Bronchial smooth muscle cell (primary cell): ENCODE data around the gene ZFYVE16. TPM values are rescaled to one million over a fixed set of nuclear protein-coding genes. Genes with fewer than 3 reads are reported as not detected.

Experiments used
- total RNA-seq: library from RNA; depleted of rRNA; stranded (reverse); fragments of >200 nt; gene quantifications from 2 replicates; pipeline ENCODE4 v1.2.1, GENCODE V29; 2014

ZFYVE16 gene
- 17.2 and 19.4 TPM in 2 replicates for total RNA-seq

DNA sequence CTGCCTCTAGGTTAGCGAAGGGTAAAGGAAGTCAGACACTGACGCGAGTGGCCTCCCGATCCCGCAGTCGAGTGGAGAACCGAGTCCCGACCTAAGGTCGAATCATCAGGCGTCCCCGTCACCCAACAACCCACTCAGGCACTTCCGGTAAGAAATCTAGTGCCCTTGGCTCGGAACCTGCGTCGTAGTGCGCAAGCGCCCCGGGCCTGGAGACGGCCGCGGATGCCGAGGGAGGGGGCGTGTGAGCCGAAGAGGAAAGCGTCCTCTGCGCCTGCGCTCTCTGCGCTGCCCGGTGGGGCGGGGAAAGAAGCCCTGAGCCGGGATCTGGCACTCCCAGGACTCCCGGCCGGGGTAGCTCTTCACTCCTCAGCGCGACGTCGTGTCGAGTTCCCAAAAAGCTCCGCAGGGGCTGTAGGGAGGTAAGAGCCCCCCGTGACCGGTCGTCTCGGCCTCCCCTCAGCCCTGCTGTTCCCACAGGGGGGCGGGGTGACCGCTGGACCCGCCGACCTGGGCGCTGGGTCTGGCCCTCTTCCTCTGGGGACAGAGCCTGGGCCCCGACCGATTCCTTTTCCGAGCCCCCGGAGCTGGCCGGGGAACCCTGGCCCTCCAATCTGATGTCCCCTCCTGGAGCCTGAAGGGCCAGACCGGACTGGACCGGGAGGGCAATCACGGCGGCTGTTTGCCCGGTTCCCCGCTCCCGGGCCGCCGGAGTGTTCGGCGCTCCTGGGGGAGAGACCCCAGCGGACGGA is at the start of gene ZFYVE16:
Gene ZFYVE16 (plus strand): TSS at position 330 of the 749 bp plus-strand sequence. CDS start 26,084 bp downstream, outside the sequence.

DNA sequence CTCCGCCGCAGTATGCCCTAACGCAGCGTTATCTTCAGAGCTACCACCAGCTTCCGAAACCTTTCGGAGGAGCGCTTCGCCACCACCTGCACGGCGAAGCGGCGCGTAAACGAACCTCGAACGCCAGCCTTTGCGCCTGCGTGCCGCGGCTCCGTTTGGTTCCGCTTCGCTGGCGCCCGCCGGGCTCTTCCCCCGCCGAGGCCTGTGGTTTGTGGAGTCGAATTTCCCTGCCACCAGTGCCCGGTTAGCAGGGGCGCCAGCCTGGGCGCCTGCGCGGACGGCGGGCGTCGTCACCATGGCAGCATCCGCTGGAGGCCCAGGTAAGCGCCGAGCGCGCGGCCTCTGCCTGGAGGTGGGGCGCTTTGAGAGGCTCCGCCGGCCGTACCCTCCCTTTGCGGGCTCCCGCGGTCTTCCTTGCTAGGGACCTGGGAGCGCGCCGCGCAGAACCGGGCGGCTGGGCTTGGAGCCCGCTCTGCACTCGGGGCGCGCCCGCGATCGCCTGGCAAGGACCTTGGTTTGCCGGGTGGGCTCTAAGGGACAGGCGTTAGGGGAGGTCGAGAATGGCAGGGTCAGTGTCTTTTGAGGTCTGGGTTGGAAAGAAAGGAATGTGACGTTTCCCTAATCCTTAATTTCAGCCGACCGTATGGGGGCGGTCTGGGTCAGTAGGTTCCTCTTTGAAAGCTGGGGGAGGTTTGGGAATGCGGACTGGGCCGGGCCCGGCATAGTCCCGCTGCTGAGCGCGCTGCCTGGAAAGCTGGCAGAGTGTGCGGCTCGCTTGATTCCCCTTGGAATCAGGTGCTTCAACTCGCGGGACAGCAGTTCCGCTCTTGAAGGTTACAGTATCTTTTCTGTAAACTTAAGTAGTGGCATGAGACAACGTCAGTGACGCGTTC is 80.2 kb downstream of the ZFYVE16 start, which contains the start of gene FAM151B:
Gene FAM151B (plus strand): TSS at position 272 of the 893 bp plus-strand sequence. CDS start 24 bp downstream, at position 296.

Other genes starting within 250 kb of the ZFYVE16 start
- 9.0 and 11.8 TPM in 2 replicates for gene SERINC5, start 152.0 kb upstream of the ZFYVE16 start, total RNA-seq
- not detected in 2 replicates for gene SPZ1, start 88.1 kb upstream of the ZFYVE16 start, total RNA-seq
- 3.9 and 6.9 TPM in 2 replicates for gene FAM151B, start 80.0 kb downstream of the ZFYVE16 start, total RNA-seq
- not detected in 2 replicates for gene ANKRD34B, start 162.2 kb downstream of the ZFYVE16 start, total RNA-seq
- 6.6 and 12.9 TPM in 2 replicates for gene MSH3, start 246.6 kb downstream of the ZFYVE16 start, total RNA-seq
- gene DHFR, start 246.9 kb downstream of the ZFYVE16 start, total RNA-seq = 2.7 and 6.1 TPM in 2 replicates